Erythroblast (primary cell): Measurements from ENCODE around the gene DMD.

ENCODE experiments used
- GATA1 ChIP-seq: IDR thresholded peaks from 2 replicates; pipeline ENCODE4 v1.6.1; 2011; ENCODE audit warnings: low read depth, mild to moderate bottlenecking, control low read depth, low read length, moderate library complexity
- POLR2A ChIP-seq: IDR thresholded peaks from 2 replicates; pipeline ENCODE4 v1.6.1; 2011; ENCODE audit warnings: mild to moderate bottlenecking, low read length

GRCh38 chrX:32538554-32538953, 672.8 kb downstream of the DMD start:
- TF ChIP-seq GATA1: no peak
- no peak for TF ChIP-seq POLR2A
